K562 (cell line): ENCODE measurements around the gene ZNF609. TPM values are rescaled to one million over a fixed set of nuclear protein-coding genes. Genes with fewer than 3 reads are reported as not detected.
A peak's percentile ranks its signal among the peaks of the same experiment; 100 is the strongest.

Source experiments
- ARID3A ChIP-seq: IDR thresholded peaks from 2 replicates; pipeline ENCODE4 v1.6.1; 2012; ENCODE audit warnings: low read depth, low read length, improper control_type of control experiment, borderline replicate concordance
- CEBPZ ChIP-seq: fragments of 150-350 bp; IDR thresholded peaks from 2 replicates; pipeline ENCODE4 v1.6.1; 2014; ENCODE audit warnings: low read depth, mild to moderate bottlenecking, low read length, borderline replicate concordance
- CHAMP1 ChIP-seq: fragments of 450-650 bp; IDR thresholded peaks from 2 replicates; pipeline ENCODE4 v1.6.1; 2016; ENCODE audit warnings: mild to moderate bottlenecking
- CTBP1 ChIP-seq: fragments of 450-650 bp; IDR thresholded peaks from 2 replicates; pipeline ENCODE4 v1.6.1; 2016; ENCODE audit warnings: borderline replicate concordance
- FOS ChIP-seq: IDR thresholded peaks from 3 replicates; pipeline ENCODE4 v1.6.1; 2011; ENCODE audit not compliant: insufficient read length; ENCODE audit errors: extremely low read depth
- TBL1XR1 ChIP-seq, 2 experiments: IDR thresholded peaks; 2 replicates each; pipeline ENCODE4 v1.6.1; 2012; ENCODE audit warnings: improper control_type of control experiment in 2 of 2, low read length in 2 of 2, mild to moderate bottlenecking in 1 of 2
- TCF3 ChIP-seq: sonication (generic); formaldehyde crosslinking; IDR thresholded peaks from 2 replicates; pipeline ENCODE4 v1.4.0; 2020; ENCODE audit warnings: mild to moderate bottlenecking, missing genetic modification reagents
- YBX1 ChIP-seq: fragments of 450-650 bp; IDR thresholded peaks from 2 replicates; pipeline ENCODE4 v1.7.1; 2016; ENCODE audit warnings: mild to moderate bottlenecking
- ZNF436 ChIP-seq: fragments of 250-450, 450-650 bp; sonication (Bioruptor Pico); formaldehyde crosslinking; IDR thresholded peaks from 2 replicates; pipeline ENCODE4 v1.7.0; 2020; ENCODE audit warnings: mild to moderate bottlenecking
- polyA plus RNA-seq, 8 experiments: library from polyadenylated mRNA; depleted of rRNA in 4 of 8; stranded (reverse) in 5 of 8; unstranded in 3 of 8; fragments of >200 nt; fragmentation: Nextera tagmentation in 2 of 8; fragmentation: Illumina TruSeq in 1 of 8; extraction: Ambion mirVana in 2 of 8; extraction: Trizol in 1 of 8; gene quantifications; 2 replicates each; pipeline versions ENCODE4 v1.2.1 to v1.2.3, GENCODE V29; 2011 to 2014; ENCODE audit warnings: inconsistent platforms in 1 of 8, missing spikeins in 1 of 8
- total RNA-seq, 7 experiments: library from RNA; depleted of rRNA in 6 of 7; stranded (reverse); fragments of >200 nt in 6 of 7; fragmentation: Illumina TruSeq in 2 of 7; extraction: Trizol in 2 of 7; gene quantifications; 2 replicates each; pipeline versions ENCODE4 v1.2.1 to v1.2.3, GENCODE V29; 2011 to 2021; ENCODE audit warnings: low replicate concordance in 1 of 7

The ZNF609 gene
- total and polyA plus RNA-seq, 9 of the 15 experiments (the other 6 are each of a cell fraction or from before 2014, with no cell fraction given): 3.0 to 38.7 (median 17.8) TPM

GRCh38 chr15:64560998-64561397, 100.6 kb downstream of the ZNF609 start (continued):
- TF ChIP-seq CHAMP1 (no peak), ARID3A (peak; percentile 85), FOS (no peak), TCF3 (CRISPR knock-in tag) (peak; percentile 35), TBL1XR1 (IDR thresholded peaks at IDR 0.05; ENCODE audit: low read length in 2 of 2) (peak in 1 of 2 experiments; percentile 52; a peak in 1 of 4 replicates), CEBPZ (no peak), CTBP1 (peak; percentile 58; the same call in 1 of the 2 replicates), ZNF436 (no peak), YBX1 (no peak)
